IPS-NIHi7 (cell line): ENCODE measurements around the gene RPS6KA3.
"Not testable (repeated sequence)": the region's sequence is repeated elsewhere in the genome, so short reads cannot be mapped to it uniquely, and the experiment has no call there.

ENCODE experiments used
- DNase-seq: peaks from one replicate; pipeline ENCODE4 v3.0.0; 2012; ENCODE audit warnings: mixed read lengths; ENCODE audit errors: extremely low spot score

Gene RPS6KA3

GRCh38 chrX:20265221-20265725 lies 1.4 kb downstream of the RPS6KA3 start:
- peak; percentile 53 for DNase-seq

- DNase-seq: no peak
These were observed 3.2 kb downstream of the RPS6KA3 start for GRCh38 chrX:20263474-20263873.

DNA sequence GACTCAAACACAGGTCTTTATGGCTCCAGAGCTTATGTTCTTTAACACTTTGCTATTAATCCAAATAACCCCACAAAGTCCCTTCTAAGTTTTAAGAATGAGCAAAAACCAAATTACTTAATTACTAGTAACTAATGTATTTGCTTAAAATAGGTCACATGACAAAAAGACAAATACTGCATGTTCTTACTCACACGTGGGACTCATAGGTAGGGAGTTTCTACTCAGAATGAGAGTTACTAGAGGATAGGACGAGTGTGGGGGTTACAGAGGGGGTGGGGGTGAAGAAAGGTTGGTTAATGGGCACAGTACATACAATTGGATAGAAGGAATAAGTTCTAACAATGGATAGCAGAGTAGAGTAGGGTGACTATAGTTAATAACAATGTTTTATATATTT lies 5.8 kb downstream of the RPS6KA3 start:
- DNase-seq: no peak

- no peak for DNase-seq
These were observed 11.9 kb downstream of the RPS6KA3 start for GRCh38 chrX:20254712-20255299.

DNA sequence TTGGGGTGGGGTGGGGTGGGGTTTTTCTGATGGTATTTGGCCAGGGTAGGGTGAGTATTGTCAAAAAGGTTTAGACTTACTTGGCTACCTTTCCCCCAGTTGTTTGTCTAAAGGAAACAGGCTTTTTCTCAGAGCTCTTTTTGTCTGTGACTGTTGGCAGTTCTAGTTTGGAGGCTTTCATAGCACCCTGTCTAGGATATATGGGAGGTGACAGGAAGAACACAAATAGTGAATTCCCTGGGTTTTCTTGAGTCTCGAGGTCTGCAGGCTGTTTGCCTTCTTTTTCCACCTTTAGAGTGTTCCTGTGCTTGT lies 13.5 kb downstream of the RPS6KA3 start:
- DNase-seq: no peak

- DNase-seq: peak; percentile 73
These were observed 14.1 kb downstream of the RPS6KA3 start for GRCh38 chrX:20252381-20253231.

- no peak for DNase-seq
These were observed 15.0 kb downstream of the RPS6KA3 start for GRCh38 chrX:20251691-20252090.

- not testable (repeated sequence) for DNase-seq
These were observed 16.6 kb downstream of the RPS6KA3 start for GRCh38 chrX:20250146-20250545.

GRCh38 chrX:20248592-20249192 lies 18.0 kb downstream of the RPS6KA3 start:
- DNase-seq: no peak

GRCh38 chrX:20244931-20245330 lies 21.8 kb downstream of the RPS6KA3 start:
- no peak for DNase-seq

DNA sequence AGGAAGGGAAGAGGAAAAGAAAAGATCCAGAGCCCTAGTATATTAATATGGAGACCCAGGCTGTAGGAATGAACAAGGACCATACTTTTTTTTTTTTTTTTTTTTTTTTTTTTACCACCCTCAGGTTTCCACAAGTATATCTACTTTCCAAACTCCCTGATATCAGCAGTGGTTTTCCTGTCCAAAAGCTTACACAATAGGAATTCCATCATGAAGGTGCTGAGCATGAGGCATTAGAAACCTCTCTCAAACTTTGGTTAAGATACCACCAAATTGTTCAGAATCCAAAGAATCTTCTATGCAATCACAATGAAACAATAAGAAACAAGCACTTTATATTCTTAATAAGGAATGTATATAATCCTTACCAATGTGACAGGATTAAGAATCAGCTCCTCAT lies 26.5 kb downstream of the RPS6KA3 start:
- DNase-seq: no peak

- DNase-seq: no peak
These were observed 28.8 kb downstream of the RPS6KA3 start for GRCh38 chrX:20237864-20238263.

GRCh38 chrX:20235755-20236154 lies 31.0 kb downstream of the RPS6KA3 start:
- DNase-seq: no peak

DNA sequence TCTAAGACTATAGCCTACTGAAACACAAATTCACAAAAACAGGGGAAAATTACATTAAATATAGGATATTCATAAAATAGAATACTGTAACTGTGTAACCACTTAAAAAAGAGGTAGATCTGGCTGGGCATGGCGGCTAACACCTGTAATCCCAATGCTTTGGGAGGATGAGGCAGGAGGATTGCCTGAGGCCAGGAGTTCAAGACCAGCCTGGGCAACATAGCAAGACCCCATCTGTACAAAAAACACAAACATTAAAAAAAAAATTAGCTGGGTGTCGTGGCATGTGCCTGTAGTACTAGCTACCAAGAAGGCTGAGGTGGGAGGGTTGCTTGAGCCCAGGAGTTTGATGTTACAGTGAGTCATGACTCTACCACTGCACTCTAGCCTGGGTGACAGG lies 33.4 kb downstream of the RPS6KA3 start:
- DNase-seq: no peak

DNA sequence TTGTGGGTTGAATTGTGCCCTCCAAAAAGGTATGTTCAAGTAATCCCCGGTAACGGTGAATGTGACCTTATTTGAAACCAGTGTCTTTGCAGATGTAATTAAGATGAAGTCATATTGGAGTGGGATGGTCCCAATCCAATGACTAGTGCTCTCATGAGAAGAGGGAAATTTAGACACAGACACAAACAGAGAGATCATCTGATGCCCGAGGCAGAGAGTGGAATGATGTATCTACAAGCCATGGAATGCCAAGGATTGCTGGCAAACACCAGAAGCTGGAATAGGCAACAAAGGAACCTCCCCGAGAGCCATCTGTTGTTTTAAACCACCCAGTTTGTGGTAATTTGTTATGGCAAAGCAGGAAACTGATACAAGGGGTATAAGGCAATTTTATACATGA lies 35.1 kb downstream of the RPS6KA3 start:
- no peak for DNase-seq

- DNase-seq: no peak
These were observed 36.3 kb downstream of the RPS6KA3 start for GRCh38 chrX:20230406-20230805.

GRCh38 chrX:20229155-20229554 lies 37.6 kb downstream of the RPS6KA3 start:
- DNase-seq: no peak

- peak; percentile 16 for DNase-seq
These were observed 38.5 kb downstream of the RPS6KA3 start for GRCh38 chrX:20228245-20228644.

- no peak for DNase-seq
These were observed 39.6 kb downstream of the RPS6KA3 start for GRCh38 chrX:20227116-20227515.

DNA sequence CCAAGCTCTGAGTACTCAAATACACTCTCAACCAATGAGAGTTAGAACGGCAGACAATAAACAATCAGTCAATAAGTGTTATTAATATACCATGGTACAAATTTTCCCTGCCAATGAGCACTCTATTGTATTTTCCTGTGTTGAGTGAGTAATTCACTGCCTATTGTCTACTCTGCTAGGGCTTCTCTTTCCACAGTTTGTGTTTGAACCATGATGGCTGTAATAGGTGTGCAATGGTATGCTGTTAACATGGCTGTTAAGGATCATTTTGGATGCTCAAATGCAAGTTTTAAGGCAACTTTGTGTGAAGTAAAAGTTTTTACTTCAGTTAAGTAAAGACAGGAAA lies 41.2 kb downstream of the RPS6KA3 start:
- DNase-seq: no peak

DNA sequence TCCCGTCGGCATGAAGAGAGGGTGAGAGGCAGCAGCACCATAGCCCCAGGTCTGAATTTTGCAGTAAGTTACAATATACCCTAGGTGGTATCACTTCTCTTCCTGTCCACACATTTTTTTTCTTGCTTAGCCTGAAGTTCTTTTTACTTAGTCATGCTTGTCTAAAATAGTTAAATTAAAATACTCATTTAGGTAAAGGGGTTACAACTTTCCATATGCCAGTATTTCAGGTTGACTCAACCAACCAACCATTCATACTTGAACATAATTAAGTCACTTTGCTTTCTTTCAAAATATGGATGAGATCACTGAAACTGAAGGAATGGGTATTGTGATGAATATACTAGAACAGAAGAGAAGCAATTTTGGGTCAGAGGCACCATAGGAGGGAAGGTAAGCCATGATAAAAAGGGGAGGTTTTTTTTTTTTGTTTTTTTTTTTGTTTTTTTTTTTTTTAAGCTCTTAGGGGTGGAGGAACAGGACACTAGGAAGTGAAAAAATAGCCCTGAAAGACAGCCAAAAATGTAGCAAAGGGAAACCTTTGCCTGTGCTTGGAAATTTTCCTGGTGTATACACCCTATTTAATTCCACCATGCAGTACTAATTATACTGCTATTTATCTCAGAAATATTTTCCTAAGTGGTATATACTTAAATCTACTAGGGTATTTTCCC lies 41.8 kb downstream of the RPS6KA3 start:
- peak; percentile 11 for DNase-seq

GRCh38 chrX:20221902-20222301 lies 44.8 kb downstream of the RPS6KA3 start:
- no peak for DNase-seq
